Measurements from ENCODE around the gene RAC3. TPM values are rescaled to one million over a fixed set of nuclear protein-coding genes. Genes with fewer than 3 reads are reported as not detected.

RAC3 gene
- polyA plus RNA-seq, 1 experiment, result 11.5 TPM

DNA sequence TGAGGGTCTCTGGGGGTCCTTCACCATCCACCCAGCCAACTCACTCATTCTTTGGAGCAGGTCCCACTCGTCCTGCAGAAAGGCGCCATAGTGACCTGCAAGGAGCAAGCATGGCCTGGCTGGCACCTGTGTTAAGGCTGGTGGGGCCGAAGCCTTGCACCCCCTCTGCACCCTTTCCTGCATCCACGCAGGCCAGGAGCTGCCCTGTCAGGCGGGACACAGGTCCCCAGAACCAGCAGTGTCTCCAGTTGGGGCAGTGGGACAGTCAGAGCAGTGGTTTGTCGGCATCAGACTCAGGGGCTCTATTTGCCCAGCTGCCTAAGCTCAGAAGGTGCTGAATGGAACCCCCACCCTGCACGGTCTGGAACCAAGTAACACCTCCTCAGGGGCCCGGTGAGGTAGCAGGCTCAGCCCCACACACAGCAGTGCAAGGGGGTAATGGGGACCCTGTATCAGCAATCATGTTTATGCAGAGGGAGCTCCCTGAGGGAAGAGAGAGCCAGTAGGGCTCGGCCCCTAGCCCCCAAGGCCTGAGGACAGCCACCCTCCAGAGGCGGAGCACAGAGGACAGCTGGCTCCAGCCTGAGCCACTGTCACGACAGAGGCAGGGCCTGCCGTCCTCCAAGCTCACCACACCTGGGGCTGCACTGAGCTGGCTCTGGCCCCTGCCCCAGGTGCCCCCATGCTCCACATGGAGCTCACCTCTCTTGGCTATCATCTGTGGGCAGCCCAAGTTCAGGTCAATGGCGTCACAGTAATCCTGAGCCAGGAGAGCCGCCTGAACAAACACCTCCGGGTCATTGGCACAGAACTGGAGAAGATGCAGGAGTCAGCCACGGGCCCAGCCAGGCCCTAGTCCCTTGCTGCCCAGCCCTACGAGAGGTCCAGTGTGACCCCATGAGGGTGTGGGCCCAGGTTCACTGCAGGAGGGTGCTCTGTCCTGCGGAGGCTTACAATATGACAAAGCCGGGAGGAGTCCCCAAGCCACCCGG lies 32.2 kb downstream of the RAC3 start:
- H3K4me3 ChIP-seq (ENCODE audit: low read depth, low read length), result no peak overlapping the region
- peaks cover 37% of the 10 kb centered on the region for H3K36me3 ChIP-seq (ENCODE audit: control insufficient read depth, insufficient read depth, low read length)
- no peak for TF ChIP-seq CTCF (IDR thresholded peaks at IDR 0.05; ENCODE audit: insufficient read depth, low read depth, low read length)
- no peak for DNase-seq (ENCODE audit: low read depth)
- POLR2A ChIA-PET, result no interaction called here
- CTCF ChIA-PET, result interaction anchor here (1.5 kb wide), 1 partner anchor 27 kb away, joined by 3 read pairs; no protein-coding TSS in a partner anchor
- no peaks in the 10 kb centered on the region for H3K27me3 ChIP-seq (ENCODE audit: control insufficient read depth, insufficient read depth, low read length)

- Histone ChIP-seq H3K4me3 (ENCODE audit: low read depth, low read length) (peak overlapping the region; percentile 90), H3K36me3 (ENCODE audit: control insufficient read depth, insufficient read depth, low read length) (peaks cover 30% of the 10 kb centered on the region), H3K27me3 (ENCODE audit: control insufficient read depth, insufficient read depth, low read length) (no peaks in the 10 kb centered on the region)
- ChIA-PET POLR2A (no interaction called here), CTCF (interaction anchor here (0.8 to 1.5 kb wide), 2 partner anchors 28 to 90 kb away, joined by 3 read pairs; no protein-coding TSS in a partner anchor)
- DNase-seq (ENCODE audit: low read depth), result no peak
- no peak for TF ChIP-seq CTCF (IDR thresholded peaks at IDR 0.05; ENCODE audit: insufficient read depth, low read depth, low read length)
These were observed 33.1 kb downstream of the RAC3 start for GRCh38 chr17:82064433-82065192.

DNA sequence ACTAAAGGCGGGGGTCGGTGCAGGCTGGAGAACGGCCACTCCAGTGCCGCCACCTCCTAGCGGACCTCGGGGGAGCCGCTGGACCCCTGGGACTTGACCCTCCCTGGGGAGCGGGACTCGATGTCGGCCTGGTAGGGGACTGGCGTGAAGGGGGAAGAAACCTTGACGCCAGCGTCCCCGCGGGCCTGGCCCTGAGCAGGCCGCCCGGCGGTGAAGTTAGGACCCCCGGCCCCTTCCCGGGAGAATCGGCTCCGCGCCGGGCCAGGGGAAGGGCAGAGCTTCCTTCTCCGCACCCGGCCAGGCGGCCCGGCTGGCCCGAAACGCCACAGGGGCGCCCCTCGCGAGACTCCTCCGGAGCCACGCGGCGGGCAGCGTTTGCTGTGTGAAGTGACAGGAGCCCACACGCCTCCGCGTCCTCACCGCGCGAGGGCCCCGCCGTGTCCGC lies 33.7 kb downstream of the RAC3 start:
- Histone ChIP-seq H3K36me3 (ENCODE audit: control insufficient read depth, insufficient read depth, low read length) (peaks cover 27% of the 10 kb centered on the region), H3K27me3 (ENCODE audit: control insufficient read depth, insufficient read depth, low read length) (no peaks in the 10 kb centered on the region), H3K4me3 (ENCODE audit: low read depth, low read length) (peak overlapping the region; percentile 90)
- DNase-seq (ENCODE audit: low read depth), result no peak
- ChIA-PET POLR2A (no interaction called here), CTCF (interaction anchor here (0.6 to 1.5 kb wide), 3 partner anchors 12 to 89 kb away, joined by 3 read pairs; no protein-coding TSS in a partner anchor)
- no peak for TF ChIP-seq CTCF (IDR thresholded peaks at IDR 0.05; ENCODE audit: insufficient read depth, low read depth, low read length)

DNA sequence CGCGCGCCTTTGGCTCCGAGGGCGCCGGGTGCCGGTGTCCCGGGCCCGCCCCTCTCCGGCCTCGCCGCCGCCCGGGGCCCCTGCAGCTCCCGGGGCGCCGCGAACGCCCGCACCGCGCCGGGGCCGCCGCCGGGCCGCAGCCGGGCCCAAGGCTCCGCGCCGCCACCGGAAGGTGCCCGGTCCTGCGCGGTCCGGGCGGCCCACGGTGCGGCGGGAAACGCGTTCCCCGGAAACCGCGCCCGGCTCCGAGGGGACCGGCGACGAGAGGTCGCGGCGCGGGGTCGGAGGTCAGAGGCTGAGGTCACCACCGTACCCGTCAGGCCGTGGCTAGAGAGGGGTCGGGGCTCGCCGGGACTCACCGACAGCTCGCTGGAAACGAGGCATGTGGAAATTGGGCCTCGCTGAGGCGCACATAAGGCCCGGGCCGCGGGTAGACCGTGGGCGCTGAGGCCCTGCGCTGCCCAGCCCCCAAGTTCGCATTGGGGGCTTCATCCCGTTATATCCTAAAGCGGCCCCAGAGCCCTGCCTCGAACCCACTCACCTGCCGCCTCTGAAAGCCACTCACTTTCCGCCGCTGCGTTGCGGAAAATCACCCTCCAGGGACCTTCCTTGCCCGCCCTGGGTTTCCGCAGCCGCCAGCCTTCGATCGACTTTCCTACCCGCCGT lies 34.3 kb downstream of the RAC3 start, which contains the start of gene DUS1L:
Gene DUS1L (minus strand): TSS at position 167 of the 666 bp plus-strand sequence. CDS start 745 bp downstream, outside the sequence.
- Histone ChIP-seq H3K4me3 (ENCODE audit: low read depth, low read length) (peak within 1 kb of the TSS; percentile 90), H3K27me3 (ENCODE audit: control insufficient read depth, insufficient read depth, low read length) (no peaks in the 10 kb centered on the region), H3K36me3 (ENCODE audit: control insufficient read depth, insufficient read depth, low read length) (peaks cover 22% of the 10 kb centered on the region)
- POLR2A ChIA-PET, result no interaction called here
- TF ChIP-seq CTCF (IDR thresholded peaks at IDR 0.05; ENCODE audit: insufficient read depth, low read depth, low read length), result no peak
- CTCF ChIA-PET, result interaction anchor here (0.6 to 1.0 kb wide), 2 partner anchors 13 to 35 kb away, joined by 3 to 4 read pairs; partner anchors contain the start of gene RAC3
- no peak for DNase-seq (ENCODE audit: low read depth)

Data from BJ (cell line).